ENCODE data around the gene SLC19A2. TPM values are rescaled to one million over a fixed set of nuclear protein-coding genes. Genes with fewer than 3 reads are reported as not detected.

Gene SLC19A2
- total and polyA plus RNA-seq, 2 donors from 2014 or later = 7.8 to 10.9 TPM

DNA sequence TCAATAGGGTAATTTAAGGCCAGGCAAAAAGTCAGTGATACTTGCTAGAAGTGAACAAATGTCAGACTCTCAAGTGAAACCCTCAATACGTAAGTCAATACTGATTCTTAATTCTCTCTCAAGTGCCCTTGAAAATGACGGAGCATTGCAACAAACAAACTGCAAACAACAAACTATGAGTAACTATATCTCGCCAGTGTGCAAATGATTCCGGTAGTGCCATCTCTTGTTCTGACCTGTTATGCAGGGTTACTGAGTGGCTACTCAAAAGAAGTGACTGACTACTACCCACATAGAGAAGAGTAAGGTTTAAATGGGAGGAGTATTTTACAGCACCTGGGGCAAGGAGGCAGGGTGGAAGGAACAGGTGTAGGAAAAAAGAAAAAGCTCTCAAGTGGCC is 1.6 kb downstream of the SLC19A2 start:
- Histone ChIP-seq H3K36me3 (ENCODE audit: control insufficient read depth in 2 of 3, insufficient read depth in 3 of 3, low read length in 3 of 3) (no peaks in the 10 kb centered on the region), H3K4me1 (ENCODE audit: control insufficient read depth in 2 of 3, insufficient read depth in 2 of 3, low read depth in 1 of 3, low read length in 3 of 3) (peaks cover 3 to 13% (median 5%) of the 10 kb centered on the region in 3 donors), H3K27me3 (ENCODE audit: control insufficient read depth, insufficient read depth, low read length) (no peaks in the 10 kb centered on the region), H3K4me3 (ENCODE audit: low read length in 3 of 3) (peak overlapping the region in 2 of 3 donors; percentile 79 to 94), H3K9me3 (ENCODE audit: control insufficient read depth in 2 of 3, insufficient read depth in 1 of 3, low read length in 3 of 3) (no peaks in the 10 kb centered on the region), H3K27ac (ENCODE audit: low read depth in 2 of 2, low read length in 2 of 2) (peak overlapping the region; percentile 93 to 98), H3K9ac (ENCODE audit: low read length in 3 of 3) (peak overlapping the region in 2 of 3 donors; percentile 61 to 86)
- intact Hi-C loops (cut with DNase I) = no loop called here
- TF ChIP-seq, protein P1, sequence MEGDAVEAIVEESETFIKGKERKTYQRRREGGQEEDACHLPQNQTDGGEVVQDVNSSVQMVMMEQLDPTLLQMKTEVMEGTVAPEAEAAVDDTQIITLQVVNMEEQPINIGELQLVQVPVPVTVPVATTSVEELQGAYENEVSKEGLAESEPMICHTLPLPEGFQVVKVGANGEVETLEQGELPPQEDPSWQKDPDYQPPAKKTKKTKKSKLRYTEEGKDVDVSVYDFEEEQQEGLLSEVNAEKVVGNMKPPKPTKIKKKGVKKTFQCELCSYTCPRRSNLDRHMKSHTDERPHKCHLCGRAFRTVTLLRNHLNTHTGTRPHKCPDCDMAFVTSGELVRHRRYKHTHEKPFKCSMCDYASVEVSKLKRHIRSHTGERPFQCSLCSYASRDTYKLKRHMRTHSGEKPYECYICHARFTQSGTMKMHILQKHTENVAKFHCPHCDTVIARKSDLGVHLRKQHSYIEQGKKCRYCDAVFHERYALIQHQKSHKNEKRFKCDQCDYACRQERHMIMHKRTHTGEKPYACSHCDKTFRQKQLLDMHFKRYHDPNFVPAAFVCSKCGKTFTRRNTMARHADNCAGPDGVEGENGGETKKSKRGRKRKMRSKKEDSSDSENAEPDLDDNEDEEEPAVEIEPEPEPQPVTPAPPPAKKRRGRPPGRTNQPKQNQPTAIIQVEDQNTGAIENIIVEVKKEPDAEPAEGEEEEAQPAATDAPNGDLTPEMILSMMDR (IDR thresholded peaks at IDR 0.05; ENCODE audit: borderline replicate concordance, extremely low read depth, insufficient read depth) = no peak
- FAIRE-seq (no peak), DNase-seq (peak in 1 of 5 donors; percentile 5)

DNA sequence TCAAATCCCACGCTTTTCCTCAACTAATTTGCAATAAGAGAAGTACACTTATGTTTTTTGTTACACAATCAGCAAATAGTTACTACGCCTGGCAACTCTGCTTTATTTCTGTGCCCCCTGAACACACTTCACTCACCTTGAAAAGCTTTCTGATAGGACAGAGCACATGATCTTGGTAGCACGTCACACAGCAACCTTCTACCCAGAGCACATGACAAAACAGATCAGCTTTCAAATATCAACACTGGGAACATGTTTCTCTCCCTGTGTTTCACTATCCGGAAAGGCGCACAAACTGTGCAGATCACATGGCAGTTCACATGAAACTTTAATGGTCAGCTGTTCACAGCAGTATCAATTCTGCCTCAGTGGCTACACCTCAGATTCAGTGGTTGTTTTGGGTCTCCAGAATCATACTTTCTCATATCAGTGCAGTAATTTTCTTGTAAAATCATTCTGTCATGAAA is 2.2 kb downstream of the SLC19A2 start:
- H3K27me3 ChIP-seq (ENCODE audit: control insufficient read depth, insufficient read depth, low read length) = no peaks in the 10 kb centered on the region
- intact Hi-C loops (cut with DNase I) = no loop called here
- DNase-seq = peak in 4 of 5 donors; percentile 50 to 87 (median 69)
- no peaks in the 10 kb centered on the region for H3K9me3 ChIP-seq (ENCODE audit: control insufficient read depth in 2 of 3, insufficient read depth in 1 of 3, low read length in 3 of 3)
- TF ChIP-seq, protein P1 (IDR thresholded peaks at IDR 0.05; ENCODE audit: borderline replicate concordance, extremely low read depth, insufficient read depth) = no peak
- FAIRE-seq = no peak
- H3K36me3 ChIP-seq (ENCODE audit: control insufficient read depth in 2 of 3, insufficient read depth in 3 of 3, low read length in 3 of 3) = no peaks in the 10 kb centered on the region
- peak overlapping the region; percentile 93 to 98 for H3K27ac ChIP-seq (ENCODE audit: low read depth in 2 of 2, low read length in 2 of 2)
- H3K9ac ChIP-seq (ENCODE audit: low read length in 3 of 3) = peak overlapping the region in 2 of 3 donors; percentile 61 to 86
- H3K4me3 ChIP-seq (ENCODE audit: low read length in 3 of 3) = peak overlapping the region in 2 of 3 donors; percentile 79 to 94
- H3K4me1 ChIP-seq (ENCODE audit: control insufficient read depth in 2 of 3, insufficient read depth in 2 of 3, low read depth in 1 of 3, low read length in 3 of 3) = peaks cover 3 to 13% (median 5%) of the 10 kb centered on the region in 3 donors

DNA sequence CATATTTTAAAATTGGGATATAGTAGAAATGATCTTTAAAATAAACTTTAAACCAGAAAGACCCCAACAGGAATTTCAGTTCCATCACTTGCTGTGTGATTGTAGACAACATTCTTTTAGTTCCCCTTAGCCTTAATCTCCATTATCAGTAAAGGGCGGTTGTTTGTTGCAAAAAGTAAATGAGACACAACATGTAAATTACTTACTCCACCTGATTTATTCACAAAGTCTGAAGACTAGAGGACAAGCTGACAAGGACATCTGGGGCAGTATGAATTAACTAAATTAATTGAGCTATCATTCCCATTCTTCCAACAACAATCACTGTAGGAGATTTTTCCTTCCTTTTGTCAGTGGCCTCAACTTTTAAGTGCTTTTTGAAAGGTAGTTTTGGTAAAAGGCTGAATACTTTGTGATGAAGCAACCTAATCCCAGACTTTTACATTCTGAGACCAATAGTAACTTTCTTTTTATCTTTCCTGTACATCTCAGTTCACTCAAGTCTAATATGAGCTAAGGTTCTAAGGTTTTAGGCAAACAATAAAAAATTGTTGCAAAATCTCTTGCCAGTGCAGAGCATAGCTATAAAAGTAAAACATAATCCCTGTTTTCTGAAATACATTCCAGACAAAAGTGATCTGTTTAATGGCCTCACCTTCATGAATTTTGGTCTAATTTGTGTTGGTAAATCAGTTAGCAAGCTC is 6.2 kb downstream of the SLC19A2 start:
- Histone ChIP-seq H3K9me3 (ENCODE audit: control insufficient read depth in 2 of 3, insufficient read depth in 1 of 3, low read length in 3 of 3) (no peaks in the 10 kb centered on the region), H3K27me3 (ENCODE audit: control insufficient read depth, insufficient read depth, low read length) (no peaks in the 10 kb centered on the region), H3K4me3 (ENCODE audit: low read length in 3 of 3) (no peak overlapping the region), H3K9ac (ENCODE audit: low read length in 3 of 3) (no peak overlapping the region), H3K4me1 (ENCODE audit: control insufficient read depth in 2 of 3, insufficient read depth in 2 of 3, low read depth in 1 of 3, low read length in 3 of 3) (peaks cover 0 to 13% (median 2%) of the 10 kb centered on the region in 3 donors), H3K36me3 (ENCODE audit: control insufficient read depth in 2 of 3, insufficient read depth in 3 of 3, low read length in 3 of 3) (peaks cover 0 to 9% (median 4%) of the 10 kb centered on the region in 3 donors), H3K27ac (ENCODE audit: low read depth in 2 of 2, low read length in 2 of 2) (no peak overlapping the region)
- FAIRE-seq (no peak), DNase-seq (no peak)
- intact Hi-C loops (cut with DNase I) = no loop called here
- TF ChIP-seq, protein P1 (IDR thresholded peaks at IDR 0.05; ENCODE audit: borderline replicate concordance, extremely low read depth, insufficient read depth) = no peak

Data from kidney (tissue), 14 donors.